Large intestine (tissue), 3 donors: ENCODE data around the gene AFF3. TPM values are rescaled to one million over a fixed set of nuclear protein-coding genes. Genes with fewer than 3 reads are reported as not detected.

Experiments
- DNase-seq, 2 donors: peaks; one replicate each; pipeline versions ENCODE4 v3.0.0 to v3.0.0-alpha.2; 2013
- H3K27ac ChIP-seq: one replicate; pipeline ENCODE4 v1.5.1; 2013; ENCODE audit warnings: low read length
- H3K27me3 ChIP-seq: 2 replicates; pipeline ENCODE4 v1.6.1; 2013; ENCODE audit warnings: low read length; ENCODE audit not compliant: control insufficient read depth, insufficient read depth
- H3K36me3 ChIP-seq: 2 replicates; pipeline ENCODE4 v1.6.1; 2013; ENCODE audit warnings: low read length; ENCODE audit not compliant: control insufficient read depth, insufficient read depth
- H3K4me1 ChIP-seq: one replicate; pipeline ENCODE4 v1.6.1; 2013; ENCODE audit warnings: low read length; ENCODE audit not compliant: control insufficient read depth, insufficient read depth
- H3K4me3 ChIP-seq: one replicate; pipeline ENCODE4 v1.5.1; 2013; ENCODE audit warnings: low read length
- H3K9me3 ChIP-seq: one replicate; pipeline ENCODE4 v1.6.1; 2013; ENCODE audit warnings: mild to moderate bottlenecking, low read depth, low read length, moderate library complexity; ENCODE audit not compliant: control insufficient read depth
- WGBS: methylation state at CpG from one replicate; pipeline ENCODE4 v1.1.5; 2013; ENCODE audit warnings: low lambda C conversion rate; ENCODE audit not compliant: insufficient coverage; 5-methylcytosine and 5-hydroxymethylcytosine counted together
- polyA plus RNA-seq: library from polyadenylated mRNA; unstranded; fragments of 120-200 nt; gene quantifications from one replicate; pipeline ENCODE4 v1.2.1, GENCODE V29; 2013

AFF3 gene
- polyA plus RNA-seq, 1 donor: 4.8 TPM

DNA sequence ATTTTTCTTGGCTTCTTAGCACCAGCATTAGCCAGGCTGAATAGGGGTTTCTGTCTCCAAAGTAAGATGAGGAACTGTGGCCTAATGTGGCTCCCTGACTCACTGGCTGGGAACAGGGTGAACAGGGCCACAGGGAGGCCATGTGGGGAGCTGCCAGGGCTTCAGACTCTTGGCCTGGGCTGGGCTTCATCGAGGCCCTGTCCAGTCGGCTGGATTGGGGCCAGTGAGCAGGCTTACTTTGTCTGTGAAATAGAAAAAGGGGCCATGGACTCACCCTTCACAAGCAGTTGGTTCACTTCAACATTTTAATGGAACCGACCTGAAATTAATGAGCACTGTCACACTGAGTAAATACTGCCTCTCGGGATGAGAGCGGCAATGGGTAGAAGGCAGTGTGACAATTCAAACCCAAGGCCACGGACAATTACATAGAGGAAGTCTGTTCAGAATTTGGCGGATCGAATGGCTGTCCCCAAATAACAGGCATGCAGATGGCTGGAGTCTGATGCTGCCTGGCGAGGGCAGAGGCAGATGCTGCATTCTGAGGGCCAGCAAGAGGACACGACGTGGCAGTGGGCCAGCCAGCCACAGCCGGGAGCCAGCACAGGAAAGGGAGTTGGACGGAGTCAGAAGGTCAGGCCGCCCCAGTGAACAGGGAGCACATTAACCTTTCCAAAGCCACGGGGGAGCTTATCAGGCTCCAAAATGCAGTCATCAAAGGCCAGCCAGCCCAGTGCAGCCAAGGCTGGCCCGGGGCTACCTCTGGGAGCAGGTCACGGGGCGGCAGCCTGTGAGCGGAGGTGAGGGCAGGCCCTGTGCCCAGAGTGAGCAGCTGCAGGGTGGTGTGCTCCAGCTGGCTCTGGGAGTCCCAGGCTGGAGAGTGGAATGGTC lies 506.0 kb downstream of the AFF3 start:
- peaks cover 4% of the 10 kb centered on the region for H3K27me3 ChIP-seq
- no peak overlapping the region for H3K27ac ChIP-seq
- no peaks in the 10 kb centered on the region for H3K9me3 ChIP-seq
- no CpG with 5 or more reads among the region's 19 CpGs for WGBS
- H3K36me3 ChIP-seq: no peaks in the 10 kb centered on the region
- no peaks in the 10 kb centered on the region for H3K4me1 ChIP-seq
- H3K4me3 ChIP-seq: no peak overlapping the region
- DNase-seq: no peak

DNA sequence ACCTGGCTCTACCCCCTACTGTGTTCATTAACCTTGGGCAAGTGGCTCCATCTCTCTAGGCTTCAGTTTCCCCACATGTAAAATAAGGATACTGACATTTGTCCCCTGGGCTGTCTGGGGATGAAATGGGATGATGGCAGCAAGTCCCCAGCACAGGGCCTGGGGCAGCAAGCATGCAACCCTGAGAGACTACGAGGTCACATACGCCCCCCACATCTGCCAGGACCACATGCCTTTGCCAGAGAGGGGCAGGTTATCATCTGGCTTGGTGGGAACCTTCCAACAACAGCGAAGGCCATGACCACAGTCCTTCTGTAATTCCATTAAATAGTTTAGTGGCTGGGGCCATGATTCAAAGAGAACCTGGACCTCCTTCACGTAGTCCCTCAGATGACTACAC lies 506.7 kb downstream of the AFF3 start:
- Histone ChIP-seq H3K27ac (no peak overlapping the region), H3K27me3 (peaks cover 4% of the 10 kb centered on the region), H3K9me3 (no peaks in the 10 kb centered on the region), H3K36me3 (no peaks in the 10 kb centered on the region), H3K4me1 (no peaks in the 10 kb centered on the region), H3K4me3 (no peak overlapping the region)
- DNase-seq: no peak
- WGBS: no CpG with 5 or more reads among the region's 4 CpGs

DNA sequence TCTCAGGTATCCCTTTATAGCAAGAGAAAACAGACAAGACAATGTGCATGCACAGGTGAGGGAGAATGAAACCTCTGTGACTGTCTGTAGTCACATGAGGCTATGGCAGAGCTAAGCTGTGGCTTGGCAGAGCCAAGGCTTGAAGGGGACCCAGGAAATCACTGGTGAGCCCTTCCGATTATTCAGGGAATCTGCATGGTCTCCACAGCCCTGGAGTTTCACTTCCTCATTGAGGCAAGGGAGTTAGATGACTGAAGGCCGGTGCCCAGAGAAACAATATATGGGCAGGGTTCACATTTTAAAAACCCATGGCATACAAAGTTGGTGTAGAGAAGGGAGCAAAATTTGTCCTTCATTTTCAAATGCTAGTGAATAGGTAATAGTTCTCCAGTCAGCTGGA lies 508.2 kb downstream of the AFF3 start:
- Histone ChIP-seq H3K27ac (no peak overlapping the region), H3K4me1 (no peaks in the 10 kb centered on the region), H3K9me3 (no peaks in the 10 kb centered on the region), H3K36me3 (no peaks in the 10 kb centered on the region), H3K27me3 (peaks cover 4% of the 10 kb centered on the region), H3K4me3 (no peak overlapping the region)
- no CpG with 5 or more reads among the region's 2 CpGs for WGBS
- DNase-seq: no peak

DNA sequence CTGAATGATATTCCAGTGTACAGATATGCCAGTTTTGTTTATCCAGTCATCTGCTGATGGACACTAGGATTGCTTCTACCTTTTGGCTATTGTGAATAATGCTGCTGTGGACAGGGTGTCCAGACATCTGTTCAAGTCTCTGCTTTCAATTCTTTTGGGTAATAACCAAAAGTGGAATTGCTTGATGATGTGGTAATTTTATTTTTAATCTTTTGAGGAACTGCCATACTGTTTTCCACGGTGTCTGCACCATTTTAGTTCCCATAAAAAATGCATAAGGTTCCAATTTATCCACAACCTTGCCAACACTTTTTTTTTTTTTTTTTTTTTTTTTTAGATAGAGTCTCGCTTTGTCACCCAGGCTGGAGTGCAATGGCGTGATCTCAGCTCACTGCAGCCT lies 510.7 kb downstream of the AFF3 start:
- no peak for DNase-seq
- WGBS: no CpG with 5 or more reads among the region's 3 CpGs
- H3K4me1 ChIP-seq: no peaks in the 10 kb centered on the region
- no peak overlapping the region for H3K4me3 ChIP-seq
- H3K36me3 ChIP-seq: no peaks in the 10 kb centered on the region
- peaks cover 2% of the 10 kb centered on the region for H3K27me3 ChIP-seq
- no peak overlapping the region for H3K27ac ChIP-seq
- no peaks in the 10 kb centered on the region for H3K9me3 ChIP-seq

DNA sequence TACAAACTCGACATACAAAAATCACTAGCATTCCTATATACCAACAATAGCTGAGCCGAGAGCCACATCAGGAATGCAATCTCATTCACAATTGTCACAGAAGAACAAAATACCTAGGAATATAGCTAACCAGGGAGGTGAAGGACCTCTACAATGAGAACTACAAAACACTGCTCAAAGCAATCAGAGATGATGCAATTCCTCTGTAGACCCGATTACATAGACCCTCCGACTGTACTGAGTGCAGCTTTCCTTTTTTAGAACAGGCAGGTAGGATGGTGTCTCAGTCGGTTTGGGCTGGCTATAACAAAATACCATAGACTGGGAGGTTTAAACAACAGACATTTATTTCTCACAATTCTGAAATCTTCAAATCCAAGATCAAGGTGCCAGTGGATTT lies 513.1 kb downstream of the AFF3 start:
- no peak overlapping the region for H3K27ac ChIP-seq
- no peaks in the 10 kb centered on the region for H3K4me1 ChIP-seq
- DNase-seq: no peak
- H3K4me3 ChIP-seq: no peak overlapping the region
- no peaks in the 10 kb centered on the region for H3K27me3 ChIP-seq
- WGBS: no CpG with 5 or more reads among the region's 5 CpGs
- no peaks in the 10 kb centered on the region for H3K9me3 ChIP-seq
- no peaks in the 10 kb centered on the region for H3K36me3 ChIP-seq

DNA sequence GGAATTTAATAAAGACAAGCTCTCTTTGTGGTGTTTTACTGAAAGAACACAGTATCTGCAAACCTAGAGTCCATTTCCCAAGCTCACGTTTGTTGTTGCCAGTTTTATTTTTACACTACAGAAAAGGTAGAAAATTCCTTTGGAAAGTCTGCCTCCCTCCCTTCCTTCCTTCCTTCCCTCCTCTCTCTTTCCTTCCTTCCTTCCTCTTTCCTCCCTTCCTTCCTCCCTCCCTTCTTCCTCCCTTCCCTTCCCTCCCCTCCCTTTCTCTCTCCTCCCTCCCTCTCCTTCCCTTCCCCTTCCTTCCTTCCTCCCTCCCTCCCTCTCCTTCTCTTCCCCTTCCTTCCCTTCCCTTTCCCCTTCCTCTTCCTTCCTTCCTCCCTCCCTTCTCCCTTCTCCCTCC lies 516.2 kb downstream of the AFF3 start:
- WGBS: 100% methylated on average over 1 of the region's 1 CpG
- Histone ChIP-seq H3K4me1 (no peaks in the 10 kb centered on the region), H3K4me3 (no peak overlapping the region), H3K27me3 (no peaks in the 10 kb centered on the region), H3K9me3 (no peaks in the 10 kb centered on the region), H3K36me3 (no peaks in the 10 kb centered on the region), H3K27ac (no peak overlapping the region)
- DNase-seq: no peak

DNA sequence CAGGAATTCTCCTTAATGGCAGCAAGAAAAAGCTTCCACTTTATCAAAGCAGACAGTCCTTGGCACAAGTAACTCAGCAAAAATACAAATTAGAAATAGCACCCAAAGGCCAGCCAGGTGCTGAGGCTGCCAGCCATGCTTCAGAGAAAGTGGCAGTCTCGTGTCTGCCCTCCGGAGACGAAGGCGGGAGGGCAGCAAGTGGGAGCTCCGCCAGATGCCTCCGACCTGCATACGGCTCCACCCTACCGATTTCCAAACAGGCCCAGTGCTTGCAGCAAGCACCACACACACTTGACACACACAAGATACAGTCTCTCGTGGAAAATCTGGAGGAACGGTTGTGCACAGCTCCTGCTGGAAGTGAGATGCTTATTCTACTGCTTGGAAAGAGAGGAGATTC lies 517.7 kb downstream of the AFF3 start:
- Histone ChIP-seq H3K9me3 (no peaks in the 10 kb centered on the region), H3K4me3 (no peak overlapping the region), H3K27me3 (no peaks in the 10 kb centered on the region), H3K36me3 (no peaks in the 10 kb centered on the region), H3K4me1 (no peaks in the 10 kb centered on the region), H3K27ac (no peak overlapping the region)
- WGBS: no CpG with 5 or more reads among the region's 10 CpGs
- DNase-seq: no peak

DNA sequence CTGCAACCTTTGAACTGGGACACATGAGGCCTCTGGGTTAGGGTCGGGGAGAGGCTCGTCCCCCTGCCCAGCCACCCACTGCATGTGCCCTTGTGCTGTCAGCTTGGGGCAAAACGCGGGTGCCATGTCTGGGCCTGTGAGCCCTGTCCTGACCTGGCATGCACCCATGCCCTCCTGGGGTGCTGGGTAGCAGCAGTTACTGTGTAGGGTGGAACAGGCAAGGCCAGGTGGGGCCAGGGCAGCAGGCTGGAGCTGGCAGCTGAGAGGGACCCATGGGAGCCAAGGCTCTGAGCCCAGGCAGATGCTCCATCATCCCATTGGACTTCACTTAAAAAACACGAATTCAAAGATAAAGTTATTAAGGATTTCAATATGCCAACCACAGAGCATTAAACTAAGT lies 518.8 kb downstream of the AFF3 start:
- Histone ChIP-seq H3K27ac (no peak overlapping the region), H3K4me1 (no peaks in the 10 kb centered on the region), H3K4me3 (no peak overlapping the region), H3K9me3 (no peaks in the 10 kb centered on the region), H3K27me3 (no peaks in the 10 kb centered on the region), H3K36me3 (no peaks in the 10 kb centered on the region)
- no peak for DNase-seq
- WGBS: no CpG with 5 or more reads among the region's 5 CpGs

DNA sequence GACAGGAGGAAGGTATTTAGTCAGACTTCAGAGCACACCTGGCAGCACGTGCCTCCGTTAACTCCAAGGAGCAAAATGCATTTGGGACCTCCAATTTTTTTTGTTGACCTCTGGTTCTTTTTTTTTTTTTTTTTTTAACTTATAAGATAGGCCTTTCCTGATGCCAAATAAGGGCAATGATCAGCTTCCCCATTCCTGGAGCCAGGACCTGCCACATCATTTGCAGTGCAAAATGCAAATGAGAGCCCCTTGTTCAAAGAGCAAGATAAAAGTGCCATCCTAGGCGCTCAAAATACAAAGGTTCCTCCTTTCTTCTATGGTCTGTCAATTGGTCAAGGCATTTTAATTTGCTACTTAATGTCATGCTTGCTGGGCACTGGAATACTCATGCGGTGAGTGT lies 519.4 kb downstream of the AFF3 start:
- Histone ChIP-seq H3K9me3 (no peaks in the 10 kb centered on the region), H3K4me3 (no peak overlapping the region), H3K36me3 (no peaks in the 10 kb centered on the region), H3K4me1 (no peaks in the 10 kb centered on the region), H3K27ac (no peak overlapping the region), H3K27me3 (no peaks in the 10 kb centered on the region)
- no CpG with 5 or more reads among the region's 4 CpGs for WGBS
- DNase-seq: no peak

DNA sequence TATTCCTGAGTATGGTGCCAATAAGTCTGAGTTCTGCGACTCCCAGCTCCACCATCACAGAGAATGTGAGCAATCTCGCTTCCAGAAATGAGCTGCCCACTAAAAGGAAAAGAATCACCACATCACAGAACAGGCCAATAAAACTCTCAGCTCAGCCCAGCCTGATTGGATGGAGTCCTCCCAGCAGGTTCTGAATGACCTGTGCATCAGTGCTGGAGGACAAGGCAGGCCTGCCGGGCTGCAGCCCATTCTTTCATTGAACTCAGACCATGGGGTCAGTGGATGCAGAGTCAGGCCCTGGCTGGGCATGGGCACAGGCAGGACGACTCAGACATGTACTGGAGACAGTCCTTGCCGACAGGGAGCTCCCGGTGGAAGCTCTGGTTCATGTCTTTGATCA lies 519.9 kb downstream of the AFF3 start:
- no peak for DNase-seq
- no peak overlapping the region for H3K27ac ChIP-seq
- H3K4me1 ChIP-seq: no peaks in the 10 kb centered on the region
- WGBS: no CpG with 5 or more reads among the region's 6 CpGs
- no peaks in the 10 kb centered on the region for H3K9me3 ChIP-seq
- H3K36me3 ChIP-seq: no peaks in the 10 kb centered on the region
- no peak overlapping the region for H3K4me3 ChIP-seq
- H3K27me3 ChIP-seq: no peaks in the 10 kb centered on the region

DNA sequence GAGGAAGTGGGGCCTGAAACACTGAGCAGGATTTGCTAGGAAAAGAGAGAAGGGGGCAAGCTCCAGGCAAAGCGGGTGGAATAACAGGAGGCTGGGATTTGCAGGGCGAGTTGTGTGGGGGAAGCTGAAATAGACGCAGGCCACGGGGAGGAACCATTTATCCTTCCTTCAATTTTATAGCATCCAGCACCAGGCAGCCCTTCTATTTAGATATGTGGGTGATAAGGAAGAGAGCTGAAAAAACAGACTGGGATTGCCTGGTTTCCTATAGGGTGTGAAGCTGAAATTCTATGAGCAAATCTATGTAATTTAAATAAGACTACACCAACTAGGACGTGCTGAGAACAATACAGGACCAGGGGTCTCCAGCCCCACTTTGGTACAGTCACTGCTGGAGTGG lies 520.6 kb downstream of the AFF3 start:
- no CpG with 5 or more reads among the region's 5 CpGs for WGBS
- no peaks in the 10 kb centered on the region for H3K4me1 ChIP-seq
- H3K27ac ChIP-seq: no peak overlapping the region
- no peak overlapping the region for H3K4me3 ChIP-seq
- no peak for DNase-seq
- no peaks in the 10 kb centered on the region for H3K27me3 ChIP-seq
- no peaks in the 10 kb centered on the region for H3K9me3 ChIP-seq
- no peaks in the 10 kb centered on the region for H3K36me3 ChIP-seq
